Endothelial cell of umbilical vein (primary cell): ENCODE data around the gene CCDC73. TPM values are rescaled to one million over a fixed set of nuclear protein-coding genes. Genes with fewer than 3 reads are reported as not detected.

ENCODE experiments used
- BruUV-seq: library from RNA; stranded (reverse); fragments of 400-500 nt; replicated peaks from 2 replicates; lab custom pipeline; 2021; lab: Mats Ljungman, UMichigan
- CTCF ChIA-PET: fragments of 300-600, 350-600 bp; sonication (Branson Sonifier 250); formaldehyde crosslinking; loops from one replicate; lab custom pipeline; 2021; ENCODE audit warnings: antibody characterized with exemption, inconsistent platforms; lab: Charles Lee
- POLR2A ChIA-PET: fragments of 300-600, 350-600 bp; sonication (Branson Sonifier 250); formaldehyde crosslinking; loops from one replicate; lab custom pipeline; 2021; ENCODE audit warnings: antibody characterized with exemption, inconsistent platforms; lab: Charles Lee
- DNase-seq: peaks from one replicate; pipeline ENCODE4 v3.0.0-alpha.2; 2011; ENCODE audit warnings: low read depth, low spot score
- FAIRE-seq: peaks from 2 replicates; lab custom pipeline; 2011; peaks lifted over from hg19 to GRCh38; lab: Jason Lieb, UNC
- H2AFZ ChIP-seq: 2 replicates; pipeline ENCODE4 v1.6.0; 2012; ENCODE audit warnings: low read depth, low read length, control low read depth, inconsistent platforms
- H3K27ac ChIP-seq: 2 replicates; pipeline ENCODE4 v1.5.1; 2011; ENCODE audit warnings: low read depth, mild to moderate bottlenecking, control low read depth, low read length, moderate library complexity; ENCODE audit not compliant: insufficient read depth
- H3K27me3 ChIP-seq, 2 experiments: 2 replicates each; pipeline versions ENCODE4 v1.6.0 to v1.6.1; 2011; ENCODE audit warnings: low read length in 2 of 2, mixed read lengths in 1 of 2; ENCODE audit not compliant: control insufficient read depth in 2 of 2, insufficient read depth in 2 of 2
- H3K36me3 ChIP-seq, 2 experiments: 2 replicates in 1 of 2; 3 replicates in 1 of 2; pipeline ENCODE4 v1.5.1; 2011; ENCODE audit warnings: low read length in 2 of 2, mild to moderate bottlenecking in 1 of 2, moderate library complexity in 1 of 2; ENCODE audit not compliant: control insufficient read depth in 2 of 2, insufficient read depth in 2 of 2; ENCODE audit errors: extremely low read depth in 1 of 2
- H3K4me1 ChIP-seq: 3 replicates; pipeline ENCODE4 v1.5.1; 2011; ENCODE audit warnings: mild to moderate bottlenecking, low read length; ENCODE audit not compliant: control insufficient read depth, insufficient read depth; ENCODE audit errors: extremely low read depth
- H3K4me2 ChIP-seq: 2 replicates; pipeline ENCODE4 v1.6.1; 2011; ENCODE audit warnings: low read length, control low read depth, mixed read lengths; ENCODE audit not compliant: insufficient read depth
- H3K4me3 ChIP-seq, 3 experiments: fragments of 200-600 bp in 1 of 3; sonication (generic), shearing (Covaris generic) in 1 of 3; replicated peaks in 1 of 3; 2 replicates each; pipeline ENCODE4 v1.5.1; 2011 to 2016; ENCODE audit warnings: control low read depth in 3 of 3, low read length in 3 of 3, mild to moderate bottlenecking in 2 of 3, inconsistent platforms in 1 of 3, low read depth in 1 of 3, moderate library complexity in 1 of 3; ENCODE audit not compliant: insufficient read depth in 1 of 3
- H3K79me2 ChIP-seq: 2 replicates; pipeline ENCODE4 v1.6.0; 2012; ENCODE audit warnings: low read length, inconsistent platforms; ENCODE audit not compliant: control insufficient read depth, insufficient read depth
- H3K9ac ChIP-seq: replicated peaks from 2 replicates; pipeline ENCODE3; 2011; ENCODE audit warnings: low read length, control low read depth; ENCODE audit not compliant: insufficient read depth; ENCODE audit errors: extremely low read depth
- H3K9me1 ChIP-seq: replicated peaks from 3 replicates; pipeline ENCODE4 v1.6.0; 2011; ENCODE audit warnings: mild to moderate bottlenecking, low read length; ENCODE audit not compliant: control insufficient read depth, insufficient read depth; ENCODE audit errors: extremely low read depth
- H3K9me3 ChIP-seq: replicated peaks from 2 replicates; pipeline ENCODE4 v1.5.1; 2012; ENCODE audit warnings: low read length, inconsistent platforms; ENCODE audit not compliant: control insufficient read depth, insufficient read depth
- H4K20me1 ChIP-seq: replicated peaks from 2 replicates; pipeline ENCODE3; 2011; ENCODE audit warnings: mild to moderate bottlenecking, low read length; ENCODE audit not compliant: control insufficient read depth, insufficient read depth; ENCODE audit errors: extremely low read depth
- EZH2 ChIP-seq: IDR thresholded peaks from 2 replicates; pipeline ENCODE4 v1.6.1; 2012; ENCODE audit warnings: borderline replicate concordance, low read depth, mild to moderate bottlenecking, moderate library complexity, low read length, inconsistent platforms; ENCODE audit not compliant: severe bottlenecking
- FOS ChIP-seq: IDR thresholded peaks from 2 replicates; pipeline ENCODE4 v1.6.1; 2011; ENCODE audit warnings: mild to moderate bottlenecking, low read length, moderate library complexity, borderline replicate concordance; ENCODE audit not compliant: insufficient read depth
- GATA2 ChIP-seq: IDR thresholded peaks from 2 replicates; pipeline ENCODE4 v1.7.0; 2011; ENCODE audit warnings: low read depth, mild to moderate bottlenecking, moderate library complexity, mixed read lengths, low read length; ENCODE audit not compliant: insufficient read length, insufficient read depth
- JUN ChIP-seq: IDR thresholded peaks from 2 replicates; pipeline ENCODE4 v1.6.1; 2011; ENCODE audit warnings: borderline replicate concordance, low read depth; ENCODE audit not compliant: insufficient read length, insufficient read depth
- MYC ChIP-seq: IDR thresholded peaks from one replicate; pipeline ENCODE4 v1.6.1; 2011; ENCODE audit warnings: mild to moderate bottlenecking, low read depth, low read length
- POLR2A ChIP-seq: IDR thresholded peaks from 2 replicates; pipeline ENCODE4 v1.6.1; 2012; ENCODE audit warnings: low read depth, mild to moderate bottlenecking, control low read depth, low read length
- POLR2AphosphoS5 ChIP-seq: IDR thresholded peaks from 2 replicates; pipeline ENCODE4 v1.6.1; 2012; ENCODE audit warnings: low read depth, mild to moderate bottlenecking, control low read depth, low read length, moderate library complexity; ENCODE audit not compliant: insufficient read depth
- dilution Hi-C: fragments of 300-500 bp; cut with MboI; formaldehyde crosslinking; loops from one replicate; pipeline ENCODE4 v1.15.0; 2019; ENCODE audit warnings: low sequenced_read_pairs; ENCODE audit not compliant: extremely low pct_ligation_motif_present
- intact Hi-C: fragments of 100-400 bp; cut with micrococcal nuclease; formaldehyde crosslinking; loops from one replicate; pipeline ENCODE4 v1.10.0; 2022
- polyA plus RNA-seq, 4 experiments: library from polyadenylated mRNA; depleted of rRNA in 3 of 4; stranded (reverse) in 3 of 4; unstranded in 1 of 4; fragments of >200 nt; gene quantifications; 2 replicates each; pipeline versions ENCODE4 v1.2.1 to v1.2.3, GENCODE V29; 2011 to 2012; ENCODE audit warnings: missing spikeins in 1 of 4
- total RNA-seq: library from RNA; stranded (reverse); gene quantifications from 2 replicates; pipeline ENCODE4 v1.2.3, GENCODE V29; 2021
- TF ChIP-seq, protein P1 (sequence below), 2 donors: IDR thresholded peaks; 1 replicate in 1 of 2; 2 replicates in 1 of 2; pipeline ENCODE4 v1.5.1; 2011; ENCODE audit warnings: low read length in 2 of 2, mild to moderate bottlenecking in 2 of 2, moderate library complexity in 2 of 2, control low read depth in 1 of 2, inconsistent platforms in 1 of 2, low read depth in 1 of 2; ENCODE audit not compliant: insufficient read depth in 1 of 2; ENCODE audit errors: extremely low read depth in 1 of 2
- TF ChIP-seq, protein P2 (sequence below): IDR thresholded peaks from 2 replicates; pipeline ENCODE4 v1.6.1; 2011; ENCODE audit not compliant: insufficient read depth, insufficient read length

Gene CCDC73
- total and polyA plus RNA-seq, 2 donors (not counting 3 experiments of a cell fraction or from before 2014, with no cell fraction given), result not detected

- dilution Hi-C loops, result no loop called here
- Histone ChIP-seq H3K9me3 (no peaks in the 10 kb centered on the region), H3K27ac (no peak overlapping the region), H3K4me1 (no peaks in the 10 kb centered on the region), H4K20me1 (no peaks in the 10 kb centered on the region), H3K9ac (no peak overlapping the region), H3K27me3 (no peaks in the 10 kb centered on the region), H3K36me3 (no peaks in the 10 kb centered on the region), H3K79me2 (no peaks in the 10 kb centered on the region), H3K4me3 (no peak overlapping the region), H3K4me2 (no peak overlapping the region), H2AFZ (no peak overlapping the region), H3K9me1 (no peaks in the 10 kb centered on the region)
- ChIA-PET CTCF (interaction anchor here (1.0 kb wide), 1 partner anchor 10 kb away, joined by 3 read pairs; no protein-coding TSS in a partner anchor), POLR2A (interaction anchor here (0.8 kb wide), 1 partner anchor 1530 kb away, joined by 4 read pairs; no protein-coding TSS in a partner anchor)
- FAIRE-seq (no peak), DNase-seq (no peak)
- TF ChIP-seq FOS, result no peak
- TF ChIP-seq, protein P1, sequence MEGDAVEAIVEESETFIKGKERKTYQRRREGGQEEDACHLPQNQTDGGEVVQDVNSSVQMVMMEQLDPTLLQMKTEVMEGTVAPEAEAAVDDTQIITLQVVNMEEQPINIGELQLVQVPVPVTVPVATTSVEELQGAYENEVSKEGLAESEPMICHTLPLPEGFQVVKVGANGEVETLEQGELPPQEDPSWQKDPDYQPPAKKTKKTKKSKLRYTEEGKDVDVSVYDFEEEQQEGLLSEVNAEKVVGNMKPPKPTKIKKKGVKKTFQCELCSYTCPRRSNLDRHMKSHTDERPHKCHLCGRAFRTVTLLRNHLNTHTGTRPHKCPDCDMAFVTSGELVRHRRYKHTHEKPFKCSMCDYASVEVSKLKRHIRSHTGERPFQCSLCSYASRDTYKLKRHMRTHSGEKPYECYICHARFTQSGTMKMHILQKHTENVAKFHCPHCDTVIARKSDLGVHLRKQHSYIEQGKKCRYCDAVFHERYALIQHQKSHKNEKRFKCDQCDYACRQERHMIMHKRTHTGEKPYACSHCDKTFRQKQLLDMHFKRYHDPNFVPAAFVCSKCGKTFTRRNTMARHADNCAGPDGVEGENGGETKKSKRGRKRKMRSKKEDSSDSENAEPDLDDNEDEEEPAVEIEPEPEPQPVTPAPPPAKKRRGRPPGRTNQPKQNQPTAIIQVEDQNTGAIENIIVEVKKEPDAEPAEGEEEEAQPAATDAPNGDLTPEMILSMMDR (IDR thresholded peaks at IDR 0.05; ENCODE audit: extremely low read depth in 1 of 2, insufficient read depth in 1 of 2, low read depth in 1 of 2, low read length in 2 of 2), result no peak
- TF ChIP-seq EZH2, result no peak
- TF ChIP-seq MYC, result no peak
- TF ChIP-seq, protein P2, sequence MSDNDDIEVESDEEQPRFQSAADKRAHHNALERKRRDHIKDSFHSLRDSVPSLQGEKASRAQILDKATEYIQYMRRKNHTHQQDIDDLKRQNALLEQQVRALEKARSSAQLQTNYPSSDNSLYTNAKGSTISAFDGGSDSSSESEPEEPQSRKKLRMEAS, result no peak
- no peak for TF ChIP-seq JUN
- no peak for TF ChIP-seq POLR2AphosphoS5
- TF ChIP-seq GATA2, result no peak
- no peak for TF ChIP-seq POLR2A
- intact Hi-C loops, result no loop called here
- BruUV-seq, result no TSS peak
These were observed 123.4 kb downstream of the CCDC73 start for GRCh38 chr11:32671051-32671450.
